Muscle layer of duodenum (tissue), 2 donors: ENCODE results near the gene SPATA9.
"Not testable (repeated sequence)": the region's sequence is repeated elsewhere in the genome, so short reads cannot be mapped to it uniquely, and the experiment has no call there.

Source experiments
- H3K27ac ChIP-seq: one replicate; pipeline ENCODE4 v1.7.0; 2013; ENCODE audit warnings: mild to moderate bottlenecking, low read length
- H3K27me3 ChIP-seq: one replicate; pipeline ENCODE4 v1.7.0; 2013; ENCODE audit warnings: low read depth, mild to moderate bottlenecking, control low read depth, low read length
- H3K36me3 ChIP-seq, 2 donors: one replicate each; pipeline ENCODE4 v1.7.0; 2013; ENCODE audit warnings: low read length in 2 of 2, control low read depth in 1 of 2, mild to moderate bottlenecking in 1 of 2; ENCODE audit not compliant: insufficient read depth in 2 of 2, control insufficient read depth in 1 of 2
- H3K4me1 ChIP-seq, 2 donors: one replicate each; pipeline ENCODE4 v1.7.0; 2013; ENCODE audit warnings: low read length in 2 of 2, mild to moderate bottlenecking in 2 of 2, control low read depth in 1 of 2, moderate library complexity in 1 of 2; ENCODE audit not compliant: insufficient read depth in 2 of 2, control insufficient read depth in 1 of 2
- H3K4me3 ChIP-seq, 2 donors: one replicate each; pipeline ENCODE4 v1.7.0; 2013; ENCODE audit warnings: low read length in 2 of 2, low read depth in 1 of 2, mild to moderate bottlenecking in 1 of 2
- H3K9me3 ChIP-seq, 2 donors: one replicate each; pipeline ENCODE4 v1.7.0; 2013; ENCODE audit warnings: low read length in 2 of 2, control low read depth in 1 of 2, mild to moderate bottlenecking in 1 of 2; ENCODE audit not compliant: control insufficient read depth in 1 of 2
- donor health status: healthy.

Gene SPATA9

DNA sequence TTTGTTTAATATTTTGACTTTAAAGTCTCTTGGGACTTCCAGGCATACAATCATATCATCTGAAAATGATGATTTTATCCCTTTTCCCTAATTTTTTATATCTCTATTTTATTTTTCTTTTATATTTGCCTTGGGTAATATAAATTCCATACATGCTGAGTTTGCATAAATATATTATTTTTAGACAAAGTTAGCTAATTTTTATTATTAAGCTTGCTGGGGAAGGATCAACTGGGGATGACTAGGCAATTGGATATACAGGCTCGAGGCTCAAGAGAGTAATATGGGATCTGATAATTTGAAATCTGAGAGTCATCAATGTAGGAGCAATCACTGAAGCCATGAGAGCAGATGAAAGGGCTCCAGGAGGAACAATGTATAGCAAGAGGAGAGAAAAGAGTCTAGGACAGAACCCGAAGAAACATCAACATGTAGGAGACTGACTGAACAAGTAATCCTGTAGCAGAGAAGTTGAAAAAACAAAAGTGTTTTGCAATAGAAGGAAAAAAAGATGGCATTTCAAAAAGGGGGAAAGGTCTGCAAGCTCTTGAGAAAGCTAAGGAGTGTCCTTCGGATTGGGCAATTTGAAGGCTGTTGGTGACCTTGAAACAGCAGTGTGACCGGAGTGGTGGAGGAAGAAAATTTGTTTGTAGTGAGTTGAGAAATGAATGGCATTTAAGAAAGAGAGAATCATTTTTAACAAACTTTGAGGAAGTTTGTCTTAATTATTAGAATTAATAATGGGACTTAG is 31.3 kb upstream of the SPATA9 start:
- Histone ChIP-seq H3K4me1 (no peaks in the 10 kb centered on the region), H3K27ac (no peak overlapping the region), H3K9me3 (no peaks in the 10 kb centered on the region)

DNA sequence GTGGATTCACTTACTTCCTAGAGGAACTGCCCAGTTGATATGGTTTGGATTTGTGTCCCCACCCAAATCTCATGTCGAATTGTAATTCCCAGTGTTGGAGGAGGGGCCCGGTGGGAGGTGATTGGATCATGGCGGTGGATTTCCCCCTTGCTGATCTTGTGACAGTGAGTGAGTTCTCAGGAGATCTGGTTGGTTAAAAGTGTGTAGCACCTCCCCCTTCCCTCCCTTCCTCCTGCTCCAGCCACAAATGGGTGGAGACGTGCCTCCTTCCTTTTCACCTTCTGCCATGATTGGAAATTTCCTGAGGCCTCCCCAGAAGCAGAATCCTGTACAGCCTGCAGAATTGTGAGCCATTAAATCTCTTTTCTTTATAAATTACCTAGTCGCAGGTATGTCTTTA is 30.5 kb upstream of the SPATA9 start:
- not testable (repeated sequence) for H3K27ac ChIP-seq, H3K36me3 ChIP-seq, H3K4me1 ChIP-seq, H3K27me3 ChIP-seq, H3K9me3 ChIP-seq, H3K4me3 ChIP-seq

More for the DNA sequence above, 31.3 kb upstream of the SPATA9 start:
- H3K4me3 ChIP-seq: no peak overlapping the region
- no peaks in the 10 kb centered on the region for H3K27me3 ChIP-seq
- no peaks in the 10 kb centered on the region for H3K36me3 ChIP-seq

DNA sequence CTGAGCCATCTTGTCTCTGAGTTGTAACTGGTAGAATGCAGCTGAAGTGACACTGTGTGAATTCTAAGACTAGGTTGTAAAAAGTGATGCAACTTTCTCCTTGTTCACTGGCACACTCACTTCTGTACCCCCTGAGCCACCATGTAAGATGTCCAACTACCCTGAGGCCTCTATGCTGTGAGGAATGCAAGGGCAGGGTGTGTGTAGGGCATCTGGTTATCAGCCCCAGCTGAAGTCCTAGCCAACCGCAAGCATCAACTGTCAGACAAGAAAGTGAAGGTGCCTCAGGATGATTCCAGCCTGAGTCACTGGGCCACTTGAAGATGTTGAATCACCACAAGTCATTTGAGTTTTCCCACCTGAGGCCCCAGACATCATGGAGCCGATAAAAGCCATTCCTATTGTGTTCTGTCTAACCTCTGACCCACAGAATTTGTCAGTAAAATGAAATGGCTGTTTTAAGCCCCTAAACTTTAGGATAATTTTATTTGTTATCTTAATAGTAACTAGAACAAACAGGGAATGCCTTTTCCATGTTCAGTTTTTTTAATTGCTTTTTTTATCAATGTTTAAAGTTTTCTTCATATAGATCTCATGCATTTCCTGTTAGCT is 29.7 kb upstream of the SPATA9 start:
- no peaks in the 10 kb centered on the region for H3K4me1 ChIP-seq
- H3K36me3 ChIP-seq: no peaks in the 10 kb centered on the region
- no peak overlapping the region for H3K4me3 ChIP-seq
- H3K27ac ChIP-seq: no peak overlapping the region
- no peaks in the 10 kb centered on the region for H3K9me3 ChIP-seq
- H3K27me3 ChIP-seq: no peaks in the 10 kb centered on the region

DNA sequence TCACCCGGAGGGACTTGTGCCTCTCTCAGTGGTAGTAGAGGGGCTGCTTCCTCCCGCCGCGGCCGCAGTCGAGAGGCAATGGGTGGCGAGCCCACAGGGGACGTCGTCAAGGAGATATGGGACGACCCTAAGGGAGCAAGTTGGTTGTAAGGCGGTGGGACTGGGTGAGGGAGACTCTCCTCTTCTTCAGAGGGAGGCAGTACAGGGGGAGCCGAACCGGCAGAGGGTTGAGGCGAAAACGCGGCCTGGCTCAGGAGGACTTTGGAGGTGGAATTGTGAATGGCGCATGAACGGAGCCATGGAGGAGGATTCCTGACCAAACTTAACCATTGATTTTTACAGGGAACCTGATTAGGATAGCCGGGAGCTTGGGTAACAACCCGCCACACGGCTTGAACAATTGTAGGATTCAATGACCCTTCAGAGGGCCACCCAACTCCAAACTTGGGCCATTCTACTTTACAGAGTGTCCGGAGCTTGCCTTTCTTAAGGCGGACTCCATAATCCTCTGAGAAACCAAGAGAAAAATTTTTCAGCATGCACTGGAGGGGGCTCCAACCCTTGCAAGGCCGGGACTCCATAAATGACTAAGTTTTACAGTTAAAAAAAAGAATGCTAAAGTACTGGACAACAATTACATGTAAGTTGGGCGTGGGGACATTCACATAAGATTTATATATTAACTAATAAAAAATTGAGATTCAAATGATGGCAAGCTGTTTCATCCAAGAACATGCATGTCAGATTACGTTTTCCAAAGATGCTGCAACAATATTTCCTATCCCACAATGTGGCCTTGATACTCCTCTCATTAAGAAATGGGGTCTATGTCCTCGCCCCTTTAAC is 28.9 kb upstream of the SPATA9 start:
- Histone ChIP-seq H3K4me1 (no peaks in the 10 kb centered on the region), H3K9me3 (no peaks in the 10 kb centered on the region), H3K27me3 (no peaks in the 10 kb centered on the region), H3K4me3 (no peak overlapping the region), H3K27ac (no peak overlapping the region), H3K36me3 (no peaks in the 10 kb centered on the region)

DNA sequence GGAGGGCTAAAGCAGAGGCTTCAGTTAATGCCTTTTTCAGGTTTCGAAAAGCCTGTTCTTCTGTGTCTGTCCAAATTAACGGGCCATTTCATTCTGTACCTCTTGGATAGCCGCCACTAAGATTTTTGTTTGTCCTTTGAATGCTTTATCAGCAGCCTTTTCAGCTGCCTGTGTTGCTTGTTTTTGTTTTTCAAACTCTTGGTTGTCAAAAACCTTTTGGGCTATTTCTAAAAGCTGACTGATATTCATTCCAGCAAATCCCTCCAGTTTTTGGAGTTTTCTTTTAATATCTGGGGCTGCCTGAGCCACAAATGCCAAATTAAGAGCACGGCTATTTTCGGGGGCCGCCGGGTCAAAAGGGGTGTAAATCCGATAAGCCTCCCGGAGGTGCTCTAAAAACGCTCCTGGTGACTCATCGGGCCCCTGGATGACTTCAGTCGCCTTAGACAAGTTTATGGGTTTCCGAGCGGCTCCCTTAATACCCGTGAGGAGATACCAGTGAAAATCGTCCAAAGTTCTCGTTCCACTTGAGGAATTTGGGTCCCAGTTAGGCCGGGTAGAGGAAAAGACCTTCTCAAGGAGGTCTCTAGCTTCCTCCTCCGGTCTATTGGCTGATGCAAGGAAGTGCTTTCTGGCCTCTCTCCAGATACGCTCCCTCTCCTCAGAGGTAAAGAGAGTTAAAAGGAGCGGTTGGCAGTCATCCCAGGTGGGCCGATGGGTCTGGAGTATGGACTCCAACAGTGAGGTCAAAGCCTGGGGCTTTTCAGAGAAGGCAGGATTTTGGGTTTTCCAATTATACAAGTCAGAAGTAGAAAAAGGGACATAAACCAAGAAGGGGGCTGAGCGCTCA is 28.1 kb upstream of the SPATA9 start:
- H3K9me3 ChIP-seq, H3K27me3 ChIP-seq, H3K27ac ChIP-seq, H3K36me3 ChIP-seq, H3K4me1 ChIP-seq, H3K4me3 ChIP-seq: not testable (repeated sequence)

DNA sequence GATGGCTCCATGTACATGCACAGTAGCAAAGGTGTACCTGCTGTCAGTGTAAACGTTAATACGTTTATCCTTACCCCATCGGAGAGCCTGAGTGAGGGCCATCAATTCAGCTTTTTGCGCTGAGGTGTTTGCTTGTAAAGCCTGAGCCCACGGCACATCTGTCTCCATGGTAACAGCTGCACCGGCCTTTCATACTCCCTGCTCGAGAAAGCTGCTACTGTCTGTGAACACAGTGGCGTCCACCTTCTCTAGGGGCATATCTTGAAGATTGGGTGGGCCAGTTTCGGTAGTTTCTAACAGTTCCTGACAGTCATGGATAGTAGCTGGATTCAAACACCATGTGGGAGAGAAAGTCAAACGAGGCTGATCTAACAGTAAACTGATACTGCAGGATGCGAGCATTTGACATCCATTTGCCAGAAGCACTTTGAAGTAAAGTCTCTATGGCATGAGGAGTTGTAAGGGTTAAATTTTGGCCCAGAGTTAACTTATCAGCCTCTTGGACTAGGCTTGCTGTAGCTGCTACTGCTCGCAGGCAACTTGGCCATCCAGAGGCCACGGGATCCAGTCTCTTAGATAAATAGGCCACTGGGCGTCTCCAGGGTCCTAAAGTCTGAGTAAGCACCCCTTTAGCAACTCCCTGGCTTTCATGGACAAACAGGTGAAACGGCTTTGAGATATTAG is 27.3 kb upstream of the SPATA9 start:
- Histone ChIP-seq H3K36me3 (no peaks in the 10 kb centered on the region), H3K27me3 (no peaks in the 10 kb centered on the region), H3K9me3 (no peaks in the 10 kb centered on the region), H3K4me3 (no peak overlapping the region), H3K27ac (no peak overlapping the region), H3K4me1 (no peaks in the 10 kb centered on the region)

DNA sequence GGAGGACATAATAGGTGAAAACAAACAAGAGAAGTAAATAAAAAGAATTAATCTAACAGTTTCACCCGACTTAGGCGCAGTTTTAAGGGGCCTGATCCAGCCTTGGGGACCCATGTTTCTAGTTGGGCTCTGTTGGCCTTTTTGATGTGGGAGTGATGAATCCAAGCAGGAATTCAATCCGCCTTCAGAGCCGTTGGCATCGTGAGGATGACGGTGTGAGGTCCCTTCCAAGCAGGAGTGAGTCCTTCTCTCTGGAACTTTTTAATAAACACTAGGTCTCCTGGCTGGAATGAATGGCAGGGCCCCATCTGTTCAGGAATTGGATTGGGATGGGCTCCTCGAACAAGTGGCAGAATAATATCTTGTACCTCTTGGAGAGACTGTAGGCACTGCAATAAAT is 26.1 kb upstream of the SPATA9 start:
- H3K27ac ChIP-seq: no peak overlapping the region
- no peak overlapping the region for H3K4me3 ChIP-seq
- H3K4me1 ChIP-seq: no peaks in the 10 kb centered on the region
- H3K36me3 ChIP-seq: no peaks in the 10 kb centered on the region
- H3K27me3 ChIP-seq: no peaks in the 10 kb centered on the region
- no peaks in the 10 kb centered on the region for H3K9me3 ChIP-seq

DNA sequence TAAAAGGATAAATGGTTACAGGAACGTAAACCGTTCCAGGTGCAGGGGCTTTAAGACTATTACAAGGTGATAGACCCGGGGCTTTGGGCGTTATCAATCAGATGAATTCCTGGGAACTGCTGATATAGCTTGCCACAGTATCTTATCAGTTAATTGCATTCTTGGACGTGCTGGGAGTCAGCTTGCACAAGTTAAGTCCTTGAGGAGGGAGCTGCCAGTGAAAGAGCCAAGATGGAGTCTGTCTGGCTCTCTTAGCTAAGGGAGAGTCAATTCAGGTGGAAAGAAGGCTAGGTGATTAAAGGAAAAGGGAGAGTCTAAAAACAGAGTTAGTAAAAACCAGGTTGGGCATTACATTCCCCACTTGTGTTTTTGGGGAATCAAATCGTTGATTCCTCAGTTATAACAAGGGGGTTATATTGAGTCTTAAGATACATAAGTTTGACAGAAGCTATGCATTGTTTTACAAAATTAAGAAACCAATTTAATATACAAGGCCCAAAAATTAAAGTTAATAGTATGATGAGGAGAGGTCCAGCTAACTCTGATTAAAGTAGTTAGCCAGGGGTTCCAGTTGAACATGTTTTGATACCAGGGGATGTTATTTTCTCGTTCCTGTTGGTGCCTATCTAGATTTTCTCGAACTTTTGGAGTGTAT is 24.9 kb upstream of the SPATA9 start:
- H3K4me3 ChIP-seq, H3K27me3 ChIP-seq, H3K36me3 ChIP-seq: not testable (repeated sequence)

DNA sequence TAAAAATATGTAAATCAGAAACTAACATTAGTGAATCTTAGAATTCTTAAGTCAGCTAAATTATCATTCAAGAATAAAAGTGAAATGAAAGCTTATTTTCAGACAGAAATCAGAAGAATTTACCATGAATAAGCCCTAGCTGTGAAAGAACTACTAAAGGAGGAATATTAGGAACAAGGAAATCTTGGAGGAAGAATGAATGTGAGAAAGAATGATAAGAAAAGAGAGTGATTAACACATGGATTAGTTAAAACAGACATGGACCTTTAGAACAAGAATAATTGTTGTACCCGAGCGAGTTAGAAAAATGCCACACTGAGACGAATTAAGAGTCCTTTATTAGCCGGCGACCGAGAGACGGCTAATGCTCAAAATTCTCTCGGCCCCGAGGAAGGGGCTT is 24.3 kb upstream of the SPATA9 start:
- Histone ChIP-seq H3K27me3 (no peaks in the 10 kb centered on the region), H3K36me3 (no peaks in the 10 kb centered on the region), H3K4me3 (no peak overlapping the region), H3K27ac (no peak overlapping the region), H3K9me3 (no peaks in the 10 kb centered on the region), H3K4me1 (no peaks in the 10 kb centered on the region)

More for the DNA sequence above, 24.9 kb upstream of the SPATA9 start:
- H3K4me1 ChIP-seq, H3K27ac ChIP-seq, H3K9me3 ChIP-seq: not testable (repeated sequence)

DNA sequence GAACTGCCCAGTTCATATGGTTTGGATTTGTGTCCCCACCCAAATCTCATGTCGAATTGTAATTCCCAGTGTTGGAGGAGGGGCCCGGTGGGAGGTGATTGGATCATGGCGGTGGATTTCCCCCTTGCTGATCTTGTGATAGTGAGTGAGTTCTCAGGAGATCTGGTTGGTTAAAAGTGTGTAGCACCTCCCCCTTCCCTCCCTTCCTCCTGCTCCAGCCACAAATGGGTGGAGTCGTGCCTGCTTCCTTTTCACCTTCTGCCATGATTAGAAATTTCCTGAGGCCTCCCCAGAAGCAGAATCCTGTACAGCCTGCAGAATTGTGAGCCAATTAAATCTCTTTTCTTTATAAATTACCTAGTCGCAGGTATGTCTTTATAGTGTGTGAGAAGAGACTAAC is 23.4 kb upstream of the SPATA9 start:
- H3K36me3 ChIP-seq, H3K4me1 ChIP-seq, H3K27ac ChIP-seq, H3K4me3 ChIP-seq, H3K27me3 ChIP-seq, H3K9me3 ChIP-seq: not testable (repeated sequence)
